Measurements from ENCODE around the gene UBXN6. TPM values are rescaled to one million over a fixed set of nuclear protein-coding genes. Genes with fewer than 3 reads are reported as not detected.

UBXN6 gene
- total and polyA plus RNA-seq, 2 of the 8 experiments (the other 6 are each of a cell fraction or from before 2014, with no cell fraction given), result 28.0 to 43.8 TPM

- no peaks in the 10 kb centered on the region for H3K79me2 ChIP-seq (ENCODE audit: control insufficient read depth in 1 of 2, insufficient read depth in 2 of 2, low read length in 2 of 2)
- H3K23ac ChIP-seq (ENCODE audit: insufficient read length), result no peak overlapping the region
- H3K56ac ChIP-seq (replicated peaks; ENCODE audit: insufficient read length, low read depth, low read length), result no peak overlapping the region
- no peak overlapping the region for H2BK12ac ChIP-seq (ENCODE audit: low read depth, low read length)
- no peak overlapping the region for H3K4me2 ChIP-seq (ENCODE audit: insufficient read depth in 1 of 2, low read depth in 2 of 2, low read length in 2 of 2)
- H2BK15ac ChIP-seq (ENCODE audit: low read length), result no peak overlapping the region
- H3K23me2 ChIP-seq (ENCODE audit: low read depth, low read length), result no peaks in the 10 kb centered on the region
- TF ChIP-seq SP2 (IDR thresholded peaks at IDR 0.05; ENCODE audit: low read length), result no peak
- ChIA-PET CTCF (ENCODE audit: partially characterized antibody) (interaction anchor here (1.1 to 1.2 kb wide), 2 partner anchors 18 to 187 kb away, joined by 3 to 4 read pairs; no protein-coding TSS in a partner anchor), POLR2A (ENCODE audit: partially characterized antibody) (interaction anchor here (0.9 to 58.1 kb wide), 6 partner anchors 9 to 143 kb away, joined by 3 to 1590 read pairs (median 3); partner anchors contain the start of genes CHAF1A, FSD1, SH3GL1 and UBXN6)
- no peak overlapping the region for H3K18ac ChIP-seq (ENCODE audit: extremely low read depth, low read length)
- H3K27ac ChIP-seq (ENCODE audit: low read depth, low read length), result no peak overlapping the region
- peaks cover 0 to 2% (median 0%) of the 10 kb centered on the region in 4 experiments; a peak in 4 of 7 replicates for H3K4me1 ChIP-seq (replicated peaks in 1 of 4; ENCODE audit: control insufficient read depth in 3 of 4, insufficient read depth in 4 of 4, low read length in 3 of 4)
- 0 out of 2 replicates have a peak overlapping the region, but pooled peaks have one; percentile 28 for H4K8ac ChIP-seq (ENCODE audit: extremely low read depth, insufficient read depth, low read length)
- H3K27me3 ChIP-seq (replicated peaks in 1 of 4; ENCODE audit: control insufficient read depth in 3 of 4, extremely low read depth in 1 of 4, insufficient read depth in 3 of 4, low read length in 3 of 4), result no peaks in the 10 kb centered on the region
- no peak overlapping the region for H2BK20ac ChIP-seq (ENCODE audit: low read length)
- no peaks in the 10 kb centered on the region; the same call in 1 of the 2 replicates for H3K79me1 ChIP-seq (ENCODE audit: low read depth, low read length)
- no peak for FAIRE-seq
- no peak overlapping the region for H4K91ac ChIP-seq (replicated peaks; ENCODE audit: insufficient read length, low read length)
- H3K14ac ChIP-seq (ENCODE audit: insufficient read length), result no peak overlapping the region
- no peak overlapping the region for H4K5ac ChIP-seq (ENCODE audit: insufficient read length, low read depth, low read length)
- no peak overlapping the region for H2BK120ac ChIP-seq (replicated peaks; ENCODE audit: low read depth, low read length)
- no peak overlapping the region for H3K4ac ChIP-seq (replicated peaks; ENCODE audit: insufficient read length, low read depth, low read length)
- no peak for DNase-seq (ENCODE audit: low read depth in 1 of 2, low spot score in 2 of 2)
- no peaks in the 10 kb centered on the region for H3K9me3 ChIP-seq (ENCODE audit: insufficient read depth in 2 of 2, low read depth in 1 of 2, low read length in 1 of 2)
- H2BK5ac ChIP-seq (ENCODE audit: low read depth, low read length), result no peak overlapping the region
- H2AFZ ChIP-seq (ENCODE audit: low read length), result no peak overlapping the region
- peaks cover 13 to 33% of the 10 kb centered on the region in 2 experiments for H4K20me1 ChIP-seq (replicated peaks in 1 of 2; ENCODE audit: control insufficient read depth in 1 of 2, insufficient read depth in 2 of 2, low read length in 2 of 2)
- no peak overlapping the region for H3K4me3 ChIP-seq (ENCODE audit: extremely low read depth in 1 of 4, insufficient read depth in 2 of 4, low read depth in 3 of 4, low read length in 4 of 4)
- H3K36me3 ChIP-seq (ENCODE audit: control insufficient read depth in 2 of 4, insufficient read depth in 4 of 4, low read length in 3 of 4), result peaks cover 15 to 36% (median 27%) of the 10 kb centered on the region in 4 experiments; a peak in 7 of 8 replicates
- WGBS, 2 experiments (ENCODE audit: extremely low coverage in 1 of 2, insufficient coverage in 1 of 2, insufficient read length in 1 of 2, insufficient replicate concordance in 2 of 2, low coverage in 1 of 2, low lambda C conversion rate in 2 of 2, missing lambda C conversion rate in 1 of 2), result 86% methylated on average over 12 of the region's 15 CpGs; no CpG with 5 or more reads in 1 of the 2 experiments
- no peak overlapping the region for H3K9ac ChIP-seq (replicated peaks in 1 of 4; ENCODE audit: extremely low read depth in 1 of 4, low read depth in 3 of 4, low read length in 3 of 4)
- no peak overlapping the region for H2AK5ac ChIP-seq (ENCODE audit: low read depth, low read length)
Measured at GRCh38 chr19:4446704-4447200, 10.8 kb downstream of the UBXN6 start.
